Ovary (tissue), 9 donors: ENCODE measurements around the gene KRT85. TPM values are rescaled to one million over a fixed set of nuclear protein-coding genes. Genes with fewer than 3 reads are reported as not detected.

Experiments
- DNase-seq, 5 donors: peaks; one replicate each; pipeline ENCODE4 v3.0.0-alpha.2; 2019 to 2020
- H3K27ac ChIP-seq, 2 donors: fragments of 200-600 bp; one replicate each; pipeline versions ENCODE4 v1.5.1 to v1.8.0; 2019 to 2022
- H3K27me3 ChIP-seq: fragments of 200-600 bp; one replicate; pipeline ENCODE4 v1.8.0; 2022
- H3K36me3 ChIP-seq: fragments of 200-600 bp; sonication (generic); one replicate; pipeline ENCODE4 v1.5.1; 2019
- H3K4me1 ChIP-seq: one replicate; pipeline ENCODE4 v1.8.1; 2013; ENCODE audit warnings: mild to moderate bottlenecking, moderate library complexity; ENCODE audit not compliant: insufficient read depth
- H3K4me3 ChIP-seq: fragments of 200-600 bp; sonication (generic); one replicate; pipeline ENCODE4 v1.5.1; 2017
- H3K9me3 ChIP-seq, 2 donors: fragments of 200-600 bp in 1 of 2; sonication (generic) in 1 of 2; one replicate each; pipeline versions ENCODE4 v1.5.1 to v1.8.1; 2013 to 2019; ENCODE audit warnings: mild to moderate bottlenecking in 1 of 2, moderate library complexity in 1 of 2
- CTCF ChIP-seq, 3 donors: fragments of 450-650 bp in 2 of 3; fragments of 200-600 bp in 1 of 3; IDR thresholded peaks; one replicate each; pipeline versions ENCODE4 v1.5.1 to v1.8.0; 2016 to 2022; ENCODE audit warnings: antibody characterized with exemption in 3 of 3, mild to moderate bottlenecking in 1 of 3
- EP300 ChIP-seq: sonication (generic); formaldehyde crosslinking; IDR thresholded peaks from one replicate; pipeline ENCODE4 v1.6.1; 2017; ENCODE audit warnings: antibody characterized with exemption
- POLR2A ChIP-seq: fragments of 450-650 bp; IDR thresholded peaks from one replicate; pipeline ENCODE4 v1.6.1; 2017; ENCODE audit warnings: antibody characterized with exemption, mild to moderate bottlenecking, moderate library complexity
- WGBS, 3 donors: extraction: QIAGEN DNeasy Blood & Tissue Kit in 1 of 3; methylation state at CpG; one replicate each; pipeline versions ENCODE4 v1.1.5 to v1.1.7; 2013 to 2017; 5-methylcytosine and 5-hydroxymethylcytosine counted together
- intact Hi-C, 4 donors: fragments of 100-400 bp; cut with DNase I; formaldehyde crosslinking; loops; one replicate each; pipeline versions ENCODE4 v1.11.0 to v1.15.1; 2022 to 2023
- polyA plus RNA-seq, 2 donors: library from polyadenylated mRNA; stranded (reverse); fragments of 200-250 nt in 1 of 2; fragments of 350-450 nt in 1 of 2; fragmentation: Illumina TruSeq in 1 of 2; extraction: RNeasy Lipid Tissue Mini Kit (QIAGEN cat#74804) in 1 of 2; gene quantifications; one replicate each; pipeline ENCODE4 v1.2.3, GENCODE V29; 2013 to 2014
- total RNA-seq, 7 donors: library from RNA; depleted of rRNA in 2 of 7; stranded (reverse); fragments of >200 nt in 2 of 7; fragmentation: NEBNext Ultra II Directional in 3 of 7; extraction: Animal tissue kit (Norgen Biotek cat#: 25700) in 3 of 7; gene quantifications; one replicate each; pipeline versions ENCODE4 v1.1.0 to v1.2.4, GENCODE V29; 2016 to 2023
- donor health status: DM: no; HTN: no; CAD: no; lungs with moderate emphysema.
- donor health status: DM: no; HTN: no; CAD: no.
- donor health status: Bipolar disorder and iron deficiency.
- donor health status: DM: yes; HTN: yes; CAD: no.
- donor health status: DM: no; HTN: no; CAD: no.
- donor health status: DM: yes; HTN: yes; CAD: no.

Gene KRT85
- total and polyA plus RNA-seq, 9 donors = not detected

GRCh38 chr12:52369211-52369610, 1.9 kb upstream of the KRT85 start:
- DNase-seq = no peak
- 63 to 82% (median 64%) methylated on average over 3 of the region's 3 CpGs for WGBS, 3 donors
- no peaks in the 10 kb centered on the region for H3K27me3 ChIP-seq
- no peak overlapping the region for H3K4me3 ChIP-seq
- H3K9me3 ChIP-seq = no peaks in the 10 kb centered on the region
- no peaks in the 10 kb centered on the region for H3K36me3 ChIP-seq
- intact Hi-C loops = loop anchor here in 1 of 4 donors (10.0 kb wide), 1 partner anchor 206 kb away; the partner anchor contains the start of gene KRT74
- TF ChIP-seq POLR2A = no peak
- no peak for TF ChIP-seq CTCF (IDR thresholded peaks at IDR 0.05)
- no peak for TF ChIP-seq EP300
- no peak overlapping the region for H3K27ac ChIP-seq
- H3K4me1 ChIP-seq = peaks cover 7% of the 10 kb centered on the region

- TF ChIP-seq CTCF (IDR thresholded peaks at IDR 0.05) (no peak), POLR2A (no peak), EP300 (no peak)
- no peak for DNase-seq
- WGBS, 3 donors = 50 to 75% (median 53%) methylated on average over 3 of the region's 3 CpGs
- H3K4me1 ChIP-seq = peaks cover 7% of the 10 kb centered on the region
- no peaks in the 10 kb centered on the region for H3K27me3 ChIP-seq
- H3K27ac ChIP-seq = no peak overlapping the region
- intact Hi-C loops = loop anchor here in 1 of 4 donors (10.0 kb wide), 1 partner anchor 206 kb away; the partner anchor contains the start of gene KRT74
- H3K36me3 ChIP-seq = no peaks in the 10 kb centered on the region
- H3K4me3 ChIP-seq = no peak overlapping the region
- H3K9me3 ChIP-seq = no peaks in the 10 kb centered on the region
Observed at GRCh38 chr12:52368508-52368907, 1.2 kb upstream of the KRT85 start.

- peaks cover 7% of the 10 kb centered on the region for H3K4me1 ChIP-seq
- WGBS, 3 donors = 72 to 79% (median 75%) methylated on average over 6 of the region's 6 CpGs
- DNase-seq = no peak
- no peaks in the 10 kb centered on the region for H3K36me3 ChIP-seq
- H3K27ac ChIP-seq = no peak overlapping the region
- TF ChIP-seq CTCF (IDR thresholded peaks at IDR 0.05) = no peak
- TF ChIP-seq EP300 = no peak
- TF ChIP-seq POLR2A = no peak
- no peaks in the 10 kb centered on the region for H3K9me3 ChIP-seq
- intact Hi-C loops = loop anchor here in 1 of 4 donors (10.0 kb wide), 1 partner anchor 207 kb away; the partner anchor contains the start of gene KRT74
- no peaks in the 10 kb centered on the region for H3K27me3 ChIP-seq
- no peak overlapping the region for H3K4me3 ChIP-seq
Observed at GRCh38 chr12:52367876-52368275, 595 bp upstream of the KRT85 start.

GRCh38 chr12:52364901-52365489, 2.3 kb downstream of the KRT85 start:
- Histone ChIP-seq H3K4me3 (no peak overlapping the region), H3K4me1 (no peaks in the 10 kb centered on the region), H3K27me3 (no peaks in the 10 kb centered on the region), H3K27ac (no peak overlapping the region), H3K36me3 (no peaks in the 10 kb centered on the region), H3K9me3 (no peaks in the 10 kb centered on the region)
- intact Hi-C loops = loop anchor here in 1 of 4 donors (10.0 kb wide), 1 partner anchor 210 kb away; the partner anchor contains the start of gene KRT74
- 82 to 87% (median 86%) methylated on average over 14 of the region's 14 CpGs for WGBS, 3 donors
- TF ChIP-seq EP300 (no peak), POLR2A (no peak), CTCF (IDR thresholded peaks at IDR 0.05) (no peak)
- no peak for DNase-seq
